ENCODE results near the gene EEF1G. TPM values are rescaled to one million over a fixed set of nuclear protein-coding genes. Genes with fewer than 3 reads are reported as not detected.
A peak's percentile ranks its signal among the peaks of the same experiment; 100 is the strongest.

EEF1G gene
- total RNA-seq, 1 donor from 2014 or later = 1,298 TPM

GRCh38 chr11:62599069-62599696 lies 25.5 kb upstream of the EEF1G start:
- H3K4me3 Mint-ChIP-seq (ENCODE audit: unreplicated experiment) = peak overlapping the region; percentile 99
- H3K27ac Mint-ChIP-seq (ENCODE audit: unreplicated experiment) = peak overlapping the region; percentile 75
- peak overlapping the region; percentile 94 for H3K4me3 ChIP-seq (ENCODE audit: insufficient read depth, low read depth, low read length)
- TF ChIP-seq CTCF (IDR thresholded peaks at IDR 0.05; ENCODE audit: insufficient read depth, low read depth, low read length) (no peak), EZH2 (IDR thresholded peaks at IDR 0.05; ENCODE audit: insufficient read depth, low read length) (no peak)
- peaks cover 64% of the 10 kb centered on the region for H4K20me1 ChIP-seq (ENCODE audit: insufficient read depth, low read length)
- no peaks in the 10 kb centered on the region for H3K27me3 ChIP-seq (ENCODE audit: insufficient read depth, low read length)
- no peak overlapping the region for H3K27ac ChIP-seq (ENCODE audit: low read depth, low read length)
- peaks cover 63% of the 10 kb centered on the region for H3K79me2 ChIP-seq (ENCODE audit: insufficient read depth, low read length)
- H3K9me3 ChIP-seq (ENCODE audit: insufficient read depth, low read depth, low read length) = no peaks in the 10 kb centered on the region
- H3K27me3 Mint-ChIP-seq (ENCODE audit: low read depth, unreplicated experiment) = peaks cover 6% of the 10 kb centered on the region
- H3K9ac ChIP-seq (ENCODE audit: low read length) = peak overlapping the region; percentile 98
- DNase-seq (ENCODE audit: low read depth) (peak; percentile 97), FAIRE-seq (peak; percentile 43)
- peak overlapping the region; percentile 89 for H3K4me2 ChIP-seq (ENCODE audit: low read length)
- peaks cover 26% of the 10 kb centered on the region for H3K4me1 ChIP-seq (ENCODE audit: insufficient read depth, low read length)
- peaks cover 35% of the 10 kb centered on the region for H3K36me3 ChIP-seq (ENCODE audit: insufficient read depth, low read length)
- H3K9me3 Mint-ChIP-seq (ENCODE audit: unreplicated experiment) = no peaks in the 10 kb centered on the region
- H2AFZ ChIP-seq (ENCODE audit: low read depth, low read length) = no peak overlapping the region
- H3K4me1 Mint-ChIP-seq (ENCODE audit: low read depth, unreplicated experiment) = peaks cover 20% of the 10 kb centered on the region
- H3K36me3 Mint-ChIP-seq (ENCODE audit: low read depth, unreplicated experiment) = peaks cover 56% of the 10 kb centered on the region

- H3K27me3 ChIP-seq (ENCODE audit: insufficient read depth, low read length) = no peaks in the 10 kb centered on the region
- peaks cover 45% of the 10 kb centered on the region for H3K36me3 ChIP-seq (ENCODE audit: insufficient read depth, low read length)
- Mint-ChIP-seq H3K27ac (ENCODE audit: unreplicated experiment) (peak overlapping the region; percentile 55), H3K4me1 (ENCODE audit: low read depth, unreplicated experiment) (peaks cover 23% of the 10 kb centered on the region), H3K27me3 (ENCODE audit: low read depth, unreplicated experiment) (no peaks in the 10 kb centered on the region), H3K36me3 (ENCODE audit: low read depth, unreplicated experiment) (peaks cover 45% of the 10 kb centered on the region), H3K9me3 (ENCODE audit: unreplicated experiment) (no peaks in the 10 kb centered on the region), H3K4me3 (ENCODE audit: unreplicated experiment) (no peak overlapping the region)
- DNase-seq (ENCODE audit: low read depth) (no peak), FAIRE-seq (no peak)
- TF ChIP-seq EZH2 (IDR thresholded peaks at IDR 0.05; ENCODE audit: insufficient read depth, low read length) (no peak), CTCF (IDR thresholded peaks at IDR 0.05; ENCODE audit: insufficient read depth, low read depth, low read length) (no peak)
- no peaks in the 10 kb centered on the region for H3K9me3 ChIP-seq (ENCODE audit: insufficient read depth, low read depth, low read length)
- peaks cover 65% of the 10 kb centered on the region for H4K20me1 ChIP-seq (ENCODE audit: insufficient read depth, low read length)
- peaks cover 25% of the 10 kb centered on the region for H3K4me1 ChIP-seq (ENCODE audit: insufficient read depth, low read length)
- H3K27ac ChIP-seq (ENCODE audit: low read depth, low read length) = no peak overlapping the region
- H3K9ac ChIP-seq (ENCODE audit: low read length) = no peak overlapping the region
- no peak overlapping the region for H3K4me3 ChIP-seq (ENCODE audit: insufficient read depth, low read depth, low read length)
- peaks cover 59% of the 10 kb centered on the region for H3K79me2 ChIP-seq (ENCODE audit: insufficient read depth, low read length)
- H2AFZ ChIP-seq (ENCODE audit: low read depth, low read length) = no peak overlapping the region
- H3K4me2 ChIP-seq (ENCODE audit: low read length) = no peak overlapping the region
These were observed 21.4 kb upstream of the EEF1G start for GRCh38 chr11:62595124-62595523.

GRCh38 chr11:62593434-62594044 lies 19.8 kb upstream of the EEF1G start:
- Histone ChIP-seq H3K79me2 (ENCODE audit: insufficient read depth, low read length) (peaks cover 50% of the 10 kb centered on the region), H2AFZ (ENCODE audit: low read depth, low read length) (no peak overlapping the region), H3K4me2 (ENCODE audit: low read length) (no peak overlapping the region), H3K9ac (ENCODE audit: low read length) (no peak overlapping the region), H3K4me3 (ENCODE audit: insufficient read depth, low read depth, low read length) (no peak overlapping the region), H3K27ac (ENCODE audit: low read depth, low read length) (no peak overlapping the region), H4K20me1 (ENCODE audit: insufficient read depth, low read length) (peaks cover 52% of the 10 kb centered on the region), H3K9me3 (ENCODE audit: insufficient read depth, low read depth, low read length) (no peaks in the 10 kb centered on the region), H3K27me3 (ENCODE audit: insufficient read depth, low read length) (no peaks in the 10 kb centered on the region), H3K36me3 (ENCODE audit: insufficient read depth, low read length) (peaks cover 41% of the 10 kb centered on the region), H3K4me1 (ENCODE audit: insufficient read depth, low read length) (peaks cover 10% of the 10 kb centered on the region)
- Mint-ChIP-seq H3K4me3 (ENCODE audit: unreplicated experiment) (no peak overlapping the region), H3K36me3 (ENCODE audit: low read depth, unreplicated experiment) (peaks cover 39% of the 10 kb centered on the region), H3K27ac (ENCODE audit: unreplicated experiment) (no peak overlapping the region), H3K4me1 (ENCODE audit: low read depth, unreplicated experiment) (peaks cover 12% of the 10 kb centered on the region), H3K9me3 (ENCODE audit: unreplicated experiment) (no peaks in the 10 kb centered on the region), H3K27me3 (ENCODE audit: low read depth, unreplicated experiment) (no peaks in the 10 kb centered on the region)
- FAIRE-seq = no peak
- no peak for TF ChIP-seq EZH2 (IDR thresholded peaks at IDR 0.05; ENCODE audit: insufficient read depth, low read length)
- peak; percentile 51 for TF ChIP-seq CTCF (IDR thresholded peaks at IDR 0.05; ENCODE audit: insufficient read depth, low read depth, low read length)
- peak; percentile 53 for DNase-seq (ENCODE audit: low read depth)
